ENCODE data around the gene ZNF710.

Gene ZNF710

GRCh38 chr15:90095521-90095959, 94.4 kb downstream of the ZNF710 start:
- no peak overlapping the region for H3K4me3 ChIP-seq (ENCODE audit: low read depth, low read length)
- no peak for TF ChIP-seq CTCF (conservative IDR thresholded peaks at IDR 0.05; ENCODE audit: low read depth, low read length)

GRCh38 chr15:90097475-90097874, 96.4 kb downstream of the ZNF710 start:
- no peak overlapping the region for H3K4me3 ChIP-seq (ENCODE audit: low read depth, low read length)
- DNase-seq (ENCODE audit: low read depth), result no peak
- TF ChIP-seq CTCF (conservative IDR thresholded peaks at IDR 0.05; ENCODE audit: low read depth, low read length), result no peak

More at GRCh38 chr15:90095521-90095959, 94.4 kb downstream of the ZNF710 start:
- DNase-seq (ENCODE audit: low read depth), result no peak

DNA sequence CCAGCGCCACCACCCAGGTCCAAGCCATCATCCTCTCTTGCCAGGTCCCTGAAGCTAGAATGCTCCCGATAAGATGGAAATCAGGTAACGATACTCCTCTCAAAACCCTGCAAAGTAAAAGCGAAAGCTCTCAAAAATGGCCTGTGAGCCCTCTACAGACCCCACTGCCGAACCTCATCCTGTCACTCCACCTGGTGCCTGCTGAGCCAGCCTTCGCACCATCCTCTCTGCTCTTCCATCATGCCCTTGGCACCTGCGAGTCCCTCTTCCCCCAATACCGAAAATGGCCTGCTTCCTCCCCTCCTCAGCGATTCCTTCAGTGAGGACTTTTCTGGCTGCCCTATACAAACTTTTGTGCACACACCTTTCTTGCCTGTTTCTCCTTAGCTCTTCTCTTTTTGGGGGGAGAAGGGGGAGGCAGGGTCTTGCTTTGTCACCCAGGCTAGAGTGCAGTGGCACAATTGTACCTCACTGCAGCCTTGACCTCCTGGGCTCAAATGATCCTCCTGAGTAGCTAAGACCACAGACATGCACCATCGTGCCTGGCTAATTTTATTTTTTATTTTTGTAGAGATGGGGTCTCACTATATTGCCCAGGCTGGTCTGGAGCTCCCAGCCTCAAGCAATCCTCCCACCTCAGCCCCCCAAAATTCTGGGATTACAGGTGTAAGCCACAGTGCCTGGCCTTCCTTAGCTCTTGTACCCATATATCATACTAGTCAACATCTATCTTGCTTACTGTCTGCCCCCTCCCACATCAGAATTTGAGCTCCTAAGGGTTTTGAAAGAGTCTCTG, 98.1 kb downstream of the ZNF710 start:
- DNase-seq (ENCODE audit: low read depth), result no peak

GRCh38 chr15:90099868-90100831, 99.0 kb downstream of the ZNF710 start:
- H3K4me3 ChIP-seq (ENCODE audit: low read depth, low read length), result peak overlapping the region; percentile 13
- TF ChIP-seq CTCF (conservative IDR thresholded peaks at IDR 0.05; ENCODE audit: low read depth, low read length), result no peak
- DNase-seq (ENCODE audit: low read depth), result peak; percentile 33

More for the DNA sequence above, 98.1 kb downstream of the ZNF710 start:
- no peak for TF ChIP-seq CTCF (conservative IDR thresholded peaks at IDR 0.05; ENCODE audit: low read depth, low read length)
- H3K4me3 ChIP-seq (ENCODE audit: low read depth, low read length), result no peak overlapping the region

- DNase-seq (ENCODE audit: low read depth), result peak; percentile 39
- peak overlapping the region; percentile 65 for H3K4me3 ChIP-seq (ENCODE audit: low read depth, low read length)
- no peak for TF ChIP-seq CTCF (conservative IDR thresholded peaks at IDR 0.05; ENCODE audit: low read depth, low read length)
Measured at GRCh38 chr15:90101130-90101968, 100.2 kb downstream of the ZNF710 start.
